OCI-LY1 (cell line): Measurements from ENCODE around the gene PTPRF.

Experiments
- H2AFZ ChIP-seq: fragments of 200-600 bp; sonication (generic), shearing (Covaris generic); 2 replicates; pipeline ENCODE4 v1.6.0; 2014; ENCODE audit warnings: antibody characterized with exemption, mild to moderate bottlenecking, low read length
- H3F3A ChIP-seq: fragments of 200-600 bp; sonication (generic), shearing (Covaris generic); 2 replicates; pipeline ENCODE4 v1.6.0; 2014; ENCODE audit warnings: mild to moderate bottlenecking, antibody characterized with exemption, low read length, moderate library complexity; ENCODE audit not compliant: insufficient read depth
- H3K27ac ChIP-seq: fragments of 200-600 bp; sonication (generic); 2 replicates; pipeline ENCODE4 v1.5.1; 2014; ENCODE audit warnings: low read length, mixed run types, mild to moderate bottlenecking, low read depth; ENCODE audit not compliant: poor library complexity, severe bottlenecking
- H3K27me3 ChIP-seq: fragments of 200-600 bp; sonication (generic); 2 replicates; pipeline ENCODE4 v1.6.0; 2014; ENCODE audit warnings: antibody characterized with exemption, mild to moderate bottlenecking, low read length, moderate library complexity; ENCODE audit not compliant: insufficient read depth
- H3K36me3 ChIP-seq: fragments of 200-600 bp; sonication (generic); 2 replicates; pipeline ENCODE4 v1.6.1; 2014; ENCODE audit warnings: mild to moderate bottlenecking, antibody characterized with exemption, low read length, moderate library complexity, mixed read lengths; ENCODE audit not compliant: insufficient read depth
- H3K4me1 ChIP-seq: fragments of 200-600 bp; sonication (generic); 2 replicates; pipeline ENCODE4 v1.5.1; 2014; ENCODE audit warnings: mild to moderate bottlenecking, low read length, moderate library complexity; ENCODE audit not compliant: insufficient read depth, severe bottlenecking
- H3K4me2 ChIP-seq: fragments of 200-600 bp; sonication (generic), shearing (Covaris generic); 2 replicates; pipeline ENCODE4 v1.6.1; 2014; ENCODE audit warnings: low read length
- H3K4me3 ChIP-seq: fragments of 200-600 bp; sonication (generic); 2 replicates; pipeline ENCODE4 v1.5.1; 2014; ENCODE audit warnings: low read length, low read depth, mild to moderate bottlenecking, mixed read lengths; ENCODE audit not compliant: poor library complexity, severe bottlenecking
- H3K79me2 ChIP-seq: fragments of 200-600 bp; shearing (Covaris generic); 2 replicates; pipeline ENCODE4 v1.6.1; 2016; ENCODE audit warnings: mixed run types, low read length, mixed read lengths; ENCODE audit not compliant: insufficient read depth
- H3K9ac ChIP-seq: fragments of 200-600 bp; sonication (generic), shearing (Covaris generic); 2 replicates; pipeline ENCODE4 v1.6.1; 2014; ENCODE audit warnings: mild to moderate bottlenecking, low read length, mixed read lengths
- H3K9me2 ChIP-seq: fragments of 200-600 bp; sonication (generic), shearing (Covaris generic); 2 replicates; pipeline ENCODE4 v1.6.1; 2014; ENCODE audit warnings: low read depth, mild to moderate bottlenecking, low read length, mixed read lengths
- H3K9me3 ChIP-seq: fragments of 200-600 bp; shearing (Covaris generic); 2 replicates; pipeline ENCODE4 v1.6.1; 2014; ENCODE audit warnings: low read length, mixed read lengths
- H4K20me1 ChIP-seq: fragments of 200-600 bp; sonication (generic), shearing (Covaris generic); 2 replicates; pipeline ENCODE4 v1.6.0; 2016; ENCODE audit warnings: mild to moderate bottlenecking, low read length; ENCODE audit not compliant: insufficient read depth
- CTCF ChIP-seq: fragments of 200-600 bp; sonication (generic), shearing (Covaris generic); IDR thresholded peaks from 2 replicates; pipeline ENCODE4 v1.5.1; 2017; ENCODE audit warnings: mild to moderate bottlenecking, antibody characterized with exemption, low read length, moderate library complexity, mixed read lengths
- EZH2 ChIP-seq: fragments of 200-600 bp; sonication (generic), shearing (Covaris generic); IDR thresholded peaks from 2 replicates; pipeline ENCODE4 v1.8.0; 2017; ENCODE audit warnings: borderline replicate concordance, mixed run types, mild to moderate bottlenecking, antibody characterized with exemption, low read length, moderate library complexity, mixed read lengths

The PTPRF gene

GRCh38 chr1:43597721-43598120, 67.0 kb downstream of the PTPRF start:
- H2AFZ ChIP-seq: no peak overlapping the region
- no peaks in the 10 kb centered on the region for H3K36me3 ChIP-seq
- H3F3A ChIP-seq: no peaks in the 10 kb centered on the region
- no peak overlapping the region for H3K27ac ChIP-seq
- H3K9me3 ChIP-seq: no peaks in the 10 kb centered on the region
- no peak overlapping the region for H3K4me3 ChIP-seq
- H3K4me1 ChIP-seq: no peaks in the 10 kb centered on the region
- no peaks in the 10 kb centered on the region; the same call in 1 of the 2 replicates for H3K27me3 ChIP-seq
- H3K4me2 ChIP-seq: no peak overlapping the region
- H3K9ac ChIP-seq: no peak overlapping the region
- no peaks in the 10 kb centered on the region for H4K20me1 ChIP-seq
- TF ChIP-seq CTCF (no peak), EZH2 (no peak)
- H3K9me2 ChIP-seq: no peaks in the 10 kb centered on the region
- H3K79me2 ChIP-seq: no peaks in the 10 kb centered on the region

GRCh38 chr1:43598622-43599021, 67.9 kb downstream of the PTPRF start:
- no peaks in the 10 kb centered on the region for H3F3A ChIP-seq
- no peaks in the 10 kb centered on the region for H3K9me3 ChIP-seq
- no peaks in the 10 kb centered on the region for H4K20me1 ChIP-seq
- no peaks in the 10 kb centered on the region for H3K36me3 ChIP-seq
- H2AFZ ChIP-seq: no peak overlapping the region
- H3K9me2 ChIP-seq: no peaks in the 10 kb centered on the region
- H3K4me2 ChIP-seq: no peak overlapping the region
- no peaks in the 10 kb centered on the region; the same call in 1 of the 2 replicates for H3K27me3 ChIP-seq
- H3K79me2 ChIP-seq: no peaks in the 10 kb centered on the region
- no peak overlapping the region for H3K4me3 ChIP-seq
- no peak overlapping the region for H3K27ac ChIP-seq
- H3K9ac ChIP-seq: no peak overlapping the region
- H3K4me1 ChIP-seq: no peaks in the 10 kb centered on the region
- TF ChIP-seq CTCF (no peak), EZH2 (no peak)

GRCh38 chr1:43600033-43601020, 69.6 kb downstream of the PTPRF start:
- no peak overlapping the region for H3K9ac ChIP-seq
- no peak overlapping the region for H2AFZ ChIP-seq
- H3K27ac ChIP-seq: no peak overlapping the region
- H4K20me1 ChIP-seq: no peaks in the 10 kb centered on the region
- H3K79me2 ChIP-seq: no peaks in the 10 kb centered on the region
- H3K9me2 ChIP-seq: no peaks in the 10 kb centered on the region
- H3K4me1 ChIP-seq: no peaks in the 10 kb centered on the region
- no peaks in the 10 kb centered on the region for H3K9me3 ChIP-seq
- no peak overlapping the region for H3K4me2 ChIP-seq
- H3K4me3 ChIP-seq: no peak overlapping the region
- H3K27me3 ChIP-seq: no peaks in the 10 kb centered on the region; the same call in 1 of the 2 replicates
- H3F3A ChIP-seq: no peaks in the 10 kb centered on the region
- H3K36me3 ChIP-seq: no peaks in the 10 kb centered on the region
- TF ChIP-seq CTCF (no peak), EZH2 (no peak)
